GM19099 (cell line): ENCODE measurements around the gene PEAR1.

Experiments
- POLR2A ChIP-seq: IDR thresholded peaks from 3 replicates; pipeline ENCODE4 v1.6.1; 2011; ENCODE audit warnings: low read depth; ENCODE audit not compliant: insufficient read length; ENCODE audit errors: extremely low read depth

PEAR1 gene

GRCh38 chr1:156869455-156869854, 24.1 kb upstream of the PEAR1 start:
- no peak for TF ChIP-seq POLR2A

DNA sequence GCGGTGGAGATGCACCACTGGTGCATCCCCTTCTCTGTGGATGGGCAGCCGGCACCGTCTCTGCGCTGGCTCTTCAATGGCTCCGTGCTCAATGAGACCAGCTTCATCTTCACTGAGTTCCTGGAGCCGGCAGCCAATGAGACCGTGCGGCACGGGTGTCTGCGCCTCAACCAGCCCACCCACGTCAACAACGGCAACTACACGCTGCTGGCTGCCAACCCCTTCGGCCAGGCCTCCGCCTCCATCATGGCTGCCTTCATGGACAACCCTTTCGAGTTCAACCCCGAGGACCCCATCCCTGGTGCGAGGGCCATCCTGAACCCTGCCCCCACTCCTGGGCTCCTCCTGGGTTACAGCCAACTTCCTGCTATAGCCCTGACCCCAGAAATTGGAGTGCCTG, 19.9 kb upstream of the PEAR1 start:
- no peak for TF ChIP-seq POLR2A

- no peak for TF ChIP-seq POLR2A
Measured at GRCh38 chr1:156874142-156874541, 19.4 kb upstream of the PEAR1 start.

- no peak for TF ChIP-seq POLR2A
Measured at GRCh38 chr1:156874572-156875340, 18.8 kb upstream of the PEAR1 start.

- TF ChIP-seq POLR2A = no peak
Measured at GRCh38 chr1:156875341-156875615, 18.2 kb upstream of the PEAR1 start.

GRCh38 chr1:156876281-156876680, 17.2 kb upstream of the PEAR1 start:
- no peak for TF ChIP-seq POLR2A

GRCh38 chr1:156877433-156878170, 15.9 kb upstream of the PEAR1 start:
- no peak for TF ChIP-seq POLR2A

DNA sequence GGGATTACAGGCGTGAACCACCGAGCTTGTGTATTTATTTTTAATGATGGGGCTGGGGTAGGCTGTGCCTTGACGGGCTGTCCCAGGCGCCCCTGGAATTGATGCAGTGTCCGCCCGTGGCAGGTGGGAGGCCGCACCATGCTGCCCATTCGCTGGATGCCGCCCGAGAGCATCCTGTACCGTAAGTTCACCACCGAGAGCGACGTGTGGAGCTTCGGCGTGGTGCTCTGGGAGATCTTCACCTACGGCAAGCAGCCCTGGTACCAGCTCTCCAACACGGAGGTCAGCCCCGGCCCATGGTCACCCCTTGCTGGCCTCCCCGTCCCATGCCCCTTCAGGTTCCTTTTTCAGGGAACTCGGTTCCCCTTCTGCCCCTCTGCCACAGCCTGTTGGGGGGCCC, 13.6 kb upstream of the PEAR1 start:
- TF ChIP-seq POLR2A = no peak

DNA sequence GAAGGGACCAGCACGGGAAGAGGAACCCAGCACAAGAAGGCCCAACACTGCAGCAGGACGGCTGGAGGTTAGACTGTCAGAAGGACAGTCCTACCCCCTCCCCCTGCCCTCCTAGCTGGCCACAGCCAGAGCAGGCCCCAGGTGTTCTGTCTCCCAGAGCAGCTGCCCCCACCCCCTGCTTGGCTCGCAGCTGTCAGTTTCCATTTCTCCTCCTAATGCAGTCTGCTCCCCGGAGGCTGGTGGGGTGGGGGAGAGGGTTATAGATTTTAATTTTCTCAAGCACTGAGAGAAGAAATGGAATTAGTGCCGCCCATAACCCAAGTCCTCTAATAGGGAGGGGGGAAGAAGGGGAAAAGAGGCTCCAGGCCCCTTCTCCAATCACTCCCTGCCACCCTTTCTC, 13.0 kb upstream of the PEAR1 start:
- TF ChIP-seq POLR2A = no peak

GRCh38 chr1:156881101-156881500, 12.4 kb upstream of the PEAR1 start:
- TF ChIP-seq POLR2A = no peak

DNA sequence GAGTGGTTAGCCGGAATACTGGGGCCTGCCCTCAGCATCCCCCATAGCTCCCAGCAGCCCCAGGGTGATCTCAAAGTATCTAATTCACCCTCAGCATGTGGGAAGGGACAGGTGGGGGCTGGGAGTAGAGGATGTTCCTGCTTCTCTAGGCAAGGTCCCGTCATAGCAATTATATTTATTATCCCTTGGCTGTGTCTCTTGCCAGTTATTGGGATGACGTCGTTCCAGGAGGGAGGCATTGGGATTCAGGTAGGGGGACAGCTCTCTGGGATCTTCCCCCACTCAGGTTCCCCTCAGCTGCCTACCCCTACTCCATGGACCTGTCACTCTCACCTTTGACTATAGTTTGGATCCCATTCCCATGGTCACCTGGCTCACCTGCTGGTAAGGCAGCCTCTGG, 11.9 kb upstream of the PEAR1 start:
- TF ChIP-seq POLR2A = no peak

- TF ChIP-seq POLR2A = no peak
Measured at GRCh38 chr1:156882543-156882942, 11.0 kb upstream of the PEAR1 start.

DNA sequence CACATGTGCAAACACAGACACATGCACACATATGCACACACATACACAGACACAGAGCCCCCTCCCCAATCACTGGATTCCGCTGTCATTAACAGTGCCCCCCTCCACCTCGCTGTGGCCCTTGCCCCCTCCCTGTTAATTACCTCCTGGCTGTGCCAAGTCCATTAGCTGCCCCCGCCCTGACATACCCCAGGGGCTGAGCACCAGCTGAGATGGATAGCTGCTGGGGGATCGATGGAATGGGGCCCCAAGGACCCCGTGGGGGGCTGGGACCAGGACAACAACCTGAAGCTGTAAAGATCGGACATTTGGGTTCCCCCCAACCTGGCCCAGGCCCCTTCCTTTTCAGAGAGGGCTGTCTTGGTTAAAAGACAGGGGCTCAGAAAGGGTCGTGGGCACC, 9.6 kb upstream of the PEAR1 start:
- no peak for TF ChIP-seq POLR2A

GRCh38 chr1:156884560-156885184, 8.8 kb upstream of the PEAR1 start:
- no peak for TF ChIP-seq POLR2A

DNA sequence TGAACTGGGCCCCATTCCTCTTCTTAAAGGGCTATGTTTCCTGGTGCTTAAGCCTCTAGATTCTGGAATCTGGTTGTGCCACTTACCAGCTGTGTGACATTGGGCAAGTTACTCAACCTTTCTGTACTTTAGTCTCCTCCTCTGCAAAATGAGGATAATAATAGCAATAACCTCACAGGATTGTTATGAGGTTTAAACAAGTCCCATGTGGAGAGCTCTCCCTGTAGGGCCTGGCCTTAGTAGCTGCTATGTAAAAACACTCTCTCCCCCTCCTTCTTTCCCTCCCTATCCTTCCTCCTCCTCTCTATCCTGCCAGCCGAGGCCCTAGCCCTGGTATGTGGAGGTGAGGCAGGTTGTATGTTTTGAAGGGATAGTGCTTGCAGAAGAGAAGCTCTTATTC, 8.2 kb upstream of the PEAR1 start:
- TF ChIP-seq POLR2A = no peak

GRCh38 chr1:156885880-156886355, 7.6 kb upstream of the PEAR1 start:
- TF ChIP-seq POLR2A = no peak
